IMR-90 (cell line): ENCODE data around the gene TREH. TPM values are rescaled to one million over a fixed set of nuclear protein-coding genes. Genes with fewer than 3 reads are reported as not detected.
A peak's percentile ranks its signal among the peaks of the same experiment; 100 is the strongest.

Source experiments
- ATAC-seq: fragments of 200-7000 bp; cut with Tn5 transposase; 2 replicates; pipeline ENCODE4 v1.9.1; 2020; ENCODE audit warnings: low read depth, mild to moderate bottlenecking, moderate library complexity
- BruUV-seq: library from RNA; stranded (reverse); fragments of 400-500 nt; replicated peaks from 2 replicates; lab custom pipeline; 2021; lab: Mats Ljungman, UMichigan
- CTCF ChIA-PET: fragments of 300-600 bp; formaldehyde crosslinking; extraction: SDS; loops from one replicate; lab custom pipeline; 2021; ENCODE audit warnings: antibody characterized with exemption; lab: Yijun Ruan, JAX
- POLR2A ChIA-PET: fragments of 300-600 bp; sonication (Branson Sonifier 250); formaldehyde crosslinking; loops from one replicate; lab custom pipeline; 2022; ENCODE audit warnings: antibody characterized with exemption; ENCODE audit not compliant: unreplicated experiment; lab: Charles Lee
- DNase-seq: peaks from one replicate; pipeline ENCODE4 v3.0.0; 2013
- H2AFZ ChIP-seq: replicated peaks from 2 replicates; pipeline ENCODE3; 2013; ENCODE audit warnings: low read length, mild to moderate bottlenecking; ENCODE audit not compliant: poor library complexity
- H2AK5ac ChIP-seq: 2 replicates; pipeline ENCODE4 v1.6.1; 2013; ENCODE audit warnings: low read depth, low read length, inconsistent platforms
- H2AK9ac ChIP-seq: replicated peaks from 2 replicates; pipeline ENCODE3; 2013; ENCODE audit warnings: mild to moderate bottlenecking, low read depth, low read length, moderate library complexity; ENCODE audit not compliant: poor library complexity
- H2BK120ac ChIP-seq: 2 replicates; pipeline ENCODE4 v1.6.1; 2013; ENCODE audit warnings: low read depth, low read length, inconsistent platforms
- H2BK15ac ChIP-seq: 3 replicates; pipeline ENCODE4 v1.6.1; 2013; ENCODE audit warnings: low read depth, low read length, inconsistent platforms
- H2BK20ac ChIP-seq: 2 replicates; pipeline ENCODE4 v1.6.1; 2013; ENCODE audit warnings: low read depth, mild to moderate bottlenecking, inconsistent platforms, low read length, moderate library complexity
- H2BK5ac ChIP-seq: 2 replicates; pipeline ENCODE4 v1.6.1; 2013; ENCODE audit warnings: mild to moderate bottlenecking, low read depth, low read length, inconsistent platforms; ENCODE audit not compliant: poor library complexity, severe bottlenecking
- H3K14ac ChIP-seq: replicated peaks from 2 replicates; pipeline ENCODE4 v1.6.1; 2013; ENCODE audit warnings: low read depth, low read length, inconsistent platforms
- H3K18ac ChIP-seq: 2 replicates; pipeline ENCODE4 v1.6.1; 2013; ENCODE audit warnings: low read depth, low read length, control low read depth
- H3K23ac ChIP-seq: 2 replicates; pipeline ENCODE4 v1.6.1; 2013; ENCODE audit warnings: low read depth, low read length, inconsistent platforms
- H3K27ac ChIP-seq: 2 replicates; pipeline ENCODE4 v1.5.1; 2013; ENCODE audit warnings: mild to moderate bottlenecking, control low read depth, low read length; ENCODE audit not compliant: insufficient read depth
- H3K27me3 ChIP-seq: 2 replicates; pipeline ENCODE4 v1.6.1; 2013; ENCODE audit warnings: low read length; ENCODE audit not compliant: control insufficient read depth, insufficient read depth
- H3K36me3 ChIP-seq: 2 replicates; pipeline ENCODE4 v1.6.1; 2013; ENCODE audit warnings: low read length, mixed read lengths; ENCODE audit not compliant: control insufficient read depth, insufficient read depth
- H3K4ac ChIP-seq: 2 replicates; pipeline ENCODE4 v1.6.1; 2013; ENCODE audit warnings: low read depth, low read length, inconsistent platforms
- H3K4me1 ChIP-seq: 2 replicates; pipeline ENCODE4 v1.6.1; 2013; ENCODE audit warnings: low read length, mixed read lengths; ENCODE audit not compliant: control insufficient read depth, insufficient read depth
- H3K4me2 ChIP-seq: 2 replicates; pipeline ENCODE4 v1.6.1; 2013; ENCODE audit warnings: low read depth, mild to moderate bottlenecking, control low read depth, low read length, moderate library complexity
- H3K4me3 ChIP-seq: 2 replicates; pipeline ENCODE4 v1.5.1; 2013; ENCODE audit warnings: low read depth, mild to moderate bottlenecking, control low read depth, low read length, moderate library complexity; ENCODE audit not compliant: insufficient read depth
- H3K56ac ChIP-seq: 2 replicates; pipeline ENCODE4 v1.6.1; 2013; ENCODE audit warnings: low read length, inconsistent platforms; ENCODE audit not compliant: insufficient read depth; ENCODE audit errors: extremely low read depth
- H3K79me1 ChIP-seq, 2 experiments: 2 replicates each; pipeline ENCODE4 v1.6.1; 2013; ENCODE audit warnings: low read length in 2 of 2, inconsistent platforms in 1 of 2, low read depth in 1 of 2
- H3K9ac ChIP-seq: 2 replicates; pipeline ENCODE4 v1.6.1; 2013; ENCODE audit warnings: low read depth, low read length, control low read depth
- H3K9me1 ChIP-seq: 2 replicates; pipeline ENCODE4 v1.6.1; 2013; ENCODE audit warnings: low read length, inconsistent platforms; ENCODE audit not compliant: insufficient read depth
- H3K9me3 ChIP-seq: 2 replicates; pipeline ENCODE4 v1.6.1; 2013; ENCODE audit warnings: low read length; ENCODE audit not compliant: control insufficient read depth, insufficient read depth
- H4K20me1 ChIP-seq: 2 replicates; pipeline ENCODE4 v1.6.1; 2013; ENCODE audit warnings: low read length, inconsistent platforms; ENCODE audit not compliant: insufficient read depth
- H4K5ac ChIP-seq: 2 replicates; pipeline ENCODE4 v1.6.1; 2013; ENCODE audit warnings: mild to moderate bottlenecking, low read depth, low read length, control low read depth
- H4K8ac ChIP-seq, 2 experiments: 2 replicates each; pipeline ENCODE4 v1.6.1; 2013; ENCODE audit warnings: low read depth in 2 of 2, low read length in 2 of 2, control low read depth in 1 of 2, inconsistent platforms in 1 of 2
- H4K91ac ChIP-seq: 2 replicates; pipeline ENCODE4 v1.6.1; 2013; ENCODE audit warnings: low read depth, low read length, inconsistent platforms; ENCODE audit not compliant: insufficient read depth
- FOS ChIP-seq: fragments of 150-350 bp; IDR thresholded peaks from 2 replicates; pipeline ENCODE4 v1.6.1; 2016; ENCODE audit warnings: low read depth, low read length
- MAFK ChIP-seq: IDR thresholded peaks from 2 replicates; pipeline ENCODE4 v1.6.1; 2012; ENCODE audit warnings: low read depth, low read length, improper control_type of control experiment
- RFX5 ChIP-seq: IDR thresholded peaks from 2 replicates; pipeline ENCODE4 v1.8.0; 2012; ENCODE audit warnings: low read depth, mild to moderate bottlenecking, low read length, moderate library complexity
- SMC3 ChIP-seq: fragments of 150-350 bp; IDR thresholded peaks from 2 replicates; pipeline ENCODE4 v1.6.1; 2016; ENCODE audit warnings: low read depth, mild to moderate bottlenecking, antibody characterized with exemption, low read length, moderate library complexity
- WGBS, 2 experiments: methylation state at CpG; one replicate each; pipeline versions ENCODE4 v1.1.5 to v1.1.7; 2013; ENCODE audit warnings: missing lambda C conversion rate in 2 of 2; ENCODE audit not compliant: insufficient read length in 1 of 2; ENCODE audit errors: extremely low coverage in 2 of 2; 5-methylcytosine and 5-hydroxymethylcytosine counted together
- dilution Hi-C: fragments of 300-500 bp; cut with HindIII; formaldehyde crosslinking; loops from one replicate; pipeline ENCODE4 v1.14.3; 2018; ENCODE audit warnings: low sequenced_read_pairs; ENCODE audit not compliant: unreplicated experiment
- in situ Hi-C: fragments of 300-500 bp; cut with MboI; formaldehyde crosslinking; loops from 3 replicates; pipeline ENCODE4 v1.14.3; 2019; ENCODE audit warnings: low sequenced_read_pairs, inconsistent platforms, mixed read lengths
- intact Hi-C: fragments of 100-400 bp; cut with micrococcal nuclease; formaldehyde crosslinking; loops from 2 replicates; pipeline ENCODE4 v1.10.0; 2022
- polyA plus RNA-seq, 3 experiments: library from polyadenylated mRNA; depleted of rRNA; stranded (reverse); fragments of >200 nt; gene quantifications; 2 replicates each; pipeline ENCODE4 v1.2.3, GENCODE V29; 2012; ENCODE audit warnings: low replicate concordance in 1 of 3
- total RNA-seq: library from RNA; depleted of rRNA; stranded (reverse); fragments of >200 nt; gene quantifications from 2 replicates; pipeline ENCODE4 v1.2.3, GENCODE V29; 2012

TREH gene
- total and polyA plus RNA-seq, 2 of the 4 experiments (the other 2 are of a cell fraction), result not detected

DNA sequence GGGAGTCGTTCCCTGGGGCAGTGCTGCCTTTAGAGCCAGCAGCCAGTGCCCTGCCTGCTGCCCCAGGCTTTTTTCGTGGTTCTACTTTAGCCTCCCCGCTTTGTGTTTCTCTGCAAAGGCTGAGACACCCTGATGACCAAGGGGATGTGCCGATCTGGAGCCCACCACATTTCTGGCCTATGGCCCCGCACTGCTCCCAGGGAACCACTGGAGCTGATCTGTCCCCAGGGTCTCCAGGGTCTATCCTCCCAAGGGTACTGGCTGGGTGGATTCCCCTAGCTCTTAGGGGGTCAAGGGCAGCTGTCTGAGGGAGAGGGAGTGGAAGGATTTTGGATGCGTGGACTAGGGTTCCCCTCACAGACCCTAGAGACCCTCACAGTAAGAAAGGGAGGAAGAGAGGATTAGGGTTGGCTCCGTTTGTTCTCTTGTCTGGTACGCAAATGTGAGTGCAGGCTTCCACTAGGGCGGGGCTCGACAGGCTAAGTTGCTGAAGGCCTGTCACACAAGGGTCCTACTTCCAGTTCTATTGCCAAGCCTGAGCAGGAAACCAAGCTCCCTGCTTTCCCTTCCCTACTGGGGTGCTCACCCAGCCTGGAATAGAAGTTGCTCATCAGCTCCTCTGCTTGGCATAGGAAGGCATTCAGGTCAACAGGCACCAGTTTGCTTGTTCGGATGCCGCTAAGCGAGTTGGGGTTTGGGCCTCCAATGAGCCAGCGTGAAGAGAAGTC is 19.3 kb downstream of the TREH start:
- in situ Hi-C loops, result no loop called here
- no peaks in the 10 kb centered on the region for H3K4me1 ChIP-seq
- H4K91ac ChIP-seq, result no peak overlapping the region
- peak overlapping the region; percentile 11; the same call in 1 of the 2 replicates for H3K4ac ChIP-seq
- H3K56ac ChIP-seq, result no peak overlapping the region
- H3K18ac ChIP-seq, result no peak overlapping the region
- TF ChIP-seq MAFK (no peak), RFX5 (no peak), FOS (no peak), SMC3 (no peak)
- ATAC-seq (no peak), DNase-seq (no peak)
- H3K4me3 ChIP-seq, result no peak overlapping the region
- H3K27ac ChIP-seq, result no peak overlapping the region
- peaks cover 6% of the 10 kb centered on the region; the same call in 1 of the 2 replicates for H3K9me1 ChIP-seq
- H2BK20ac ChIP-seq, result no peak overlapping the region
- no peak overlapping the region for H2BK120ac ChIP-seq
- H4K20me1 ChIP-seq, result peaks cover 34% of the 10 kb centered on the region
- H3K4me2 ChIP-seq, result no peak overlapping the region
- H2BK5ac ChIP-seq, result no peak overlapping the region
- no peaks in the 10 kb centered on the region for H3K27me3 ChIP-seq
- peak overlapping the region; percentile 76 for H2AK9ac ChIP-seq
- 80% methylated on average over 10 of the region's 14 CpGs; no CpG with 5 or more reads in 1 of the 2 experiments for WGBS, 2 experiments
- H3K14ac ChIP-seq, result no peak overlapping the region
- H3K9ac ChIP-seq, result no peak overlapping the region
- POLR2A ChIA-PET, result no interaction called here
- peaks cover 0 to 3% of the 10 kb centered on the region in 2 experiments; a peak in 1 of 4 replicates for H3K79me1 ChIP-seq
- BruUV-seq, result no TSS peak
- intact Hi-C loops, result loop anchor here (1.0 to 5.0 kb wide), 3 partner anchors 53 to 268 kb away; partner anchors contain the start of gene PHLDB1
- no peak overlapping the region for H4K8ac ChIP-seq
- no peak overlapping the region for H2AFZ ChIP-seq
- H2BK15ac ChIP-seq, result no peak overlapping the region
- no peaks in the 10 kb centered on the region for H3K9me3 ChIP-seq
- no peak overlapping the region for H2AK5ac ChIP-seq
- CTCF ChIA-PET, result interaction anchor here (0.6 to 1.6 kb wide), 3 partner anchors 9 to 315 kb away, joined by 3 to 5 read pairs (median 5); no protein-coding TSS in a partner anchor
- dilution Hi-C loops, result no loop called here
- no peak overlapping the region for H4K5ac ChIP-seq
- peaks cover 31% of the 10 kb centered on the region for H3K36me3 ChIP-seq
- H3K23ac ChIP-seq, result no peak overlapping the region
